Breast epithelium (tissue), 4 donors: ENCODE data around the gene GPR152. TPM values are rescaled to one million over a fixed set of nuclear protein-coding genes. Genes with fewer than 3 reads are reported as not detected.

ENCODE experiments used
- DNase-seq, 2 donors: peaks; one replicate each; pipeline ENCODE4 v3.0.0-alpha.2; 2019; ENCODE audit warnings: low spot score in 2 of 2
- H3K27ac ChIP-seq, 2 donors: fragments of 200-600 bp; sonication (generic) in 1 of 2; one replicate each; pipeline ENCODE4 v1.5.1; 2016 to 2019; ENCODE audit warnings: mild to moderate bottlenecking in 1 of 2
- H3K27me3 ChIP-seq, 2 donors: fragments of 200-600 bp; sonication (generic) in 1 of 2; one replicate each; pipeline versions ENCODE4 v1.5.1 to v1.6.0; 2017 to 2019; ENCODE audit warnings: control low read depth in 1 of 2, mild to moderate bottlenecking in 1 of 2
- H3K36me3 ChIP-seq: fragments of 200-600 bp; one replicate; pipeline ENCODE4 v1.5.1; 2019
- H3K4me1 ChIP-seq, 2 donors: fragments of 200-600 bp; sonication (generic); one replicate each; pipeline ENCODE4 v1.5.1; 2016 to 2019; ENCODE audit warnings: control low read depth in 1 of 2
- H3K4me3 ChIP-seq, 3 donors: fragments of 200-600 bp; sonication (generic); 1 replicate in 2 of 3; 2 replicates in 1 of 3; pipeline ENCODE4 v1.5.1; 2016 to 2019; ENCODE audit warnings: mild to moderate bottlenecking in 3 of 3, moderate library complexity in 2 of 3
- H3K9me3 ChIP-seq, 2 donors: fragments of 200-600 bp; sonication (generic) in 1 of 2; one replicate each; pipeline ENCODE4 v1.5.1; 2016 to 2019; ENCODE audit warnings: control low read depth in 1 of 2
- CTCF ChIP-seq, 3 donors: fragments of 450-650 bp; IDR thresholded peaks; one replicate each; pipeline ENCODE4 v1.5.1; 2016 to 2017; ENCODE audit warnings: antibody characterized with exemption in 3 of 3, mild to moderate bottlenecking in 3 of 3, moderate library complexity in 3 of 3
- POLR2A ChIP-seq: fragments of 450-650 bp; IDR thresholded peaks from one replicate; pipeline ENCODE4 v1.6.1; 2016; ENCODE audit warnings: antibody characterized with exemption, mild to moderate bottlenecking, moderate library complexity
- POLR2AphosphoS5 ChIP-seq, 3 donors: sonication (generic); formaldehyde crosslinking; IDR thresholded peaks; one replicate each; pipeline ENCODE4 v1.6.1; 2017; ENCODE audit warnings: antibody characterized with exemption in 3 of 3
- intact Hi-C: fragments of 100-400 bp; cut with DNase I; formaldehyde crosslinking; loops from one replicate; pipeline ENCODE4 v1.15.1; 2023; ENCODE audit warnings: low total_unique reads
- total RNA-seq, 3 donors: library from RNA; depleted of rRNA; stranded (reverse); fragments of >200 nt; gene quantifications; one replicate each; pipeline ENCODE4 v1.1.0, GENCODE V29; 2016

Gene GPR152
- total RNA-seq, 3 donors from 2014 or later, result not detected

GRCh38 chr11:67465189-67465510 is 12.6 kb upstream of the GPR152 start:
- peak overlapping the region; percentile 95 to 98 for H3K27ac ChIP-seq
- no peak for DNase-seq
- intact Hi-C loops, result no loop called here
- TF ChIP-seq CTCF (IDR thresholded peaks at IDR 0.05) (no peak), POLR2A (no peak), POLR2AphosphoS5 (IDR thresholded peaks at IDR 0.05) (no peak)
- no peaks in the 10 kb centered on the region for H3K36me3 ChIP-seq
- H3K4me3 ChIP-seq, result peak overlapping the region; percentile 50 to 74 (median 54)
- no peaks in the 10 kb centered on the region for H3K9me3 ChIP-seq
- H3K27me3 ChIP-seq, result no peaks in the 10 kb centered on the region
- H3K4me1 ChIP-seq, result peaks cover 5 to 8% of the 10 kb centered on the region in 2 donors

GRCh38 chr11:67464411-67465188 is 12.1 kb upstream of the GPR152 start:
- H3K9me3 ChIP-seq, result no peaks in the 10 kb centered on the region
- TF ChIP-seq POLR2AphosphoS5 (IDR thresholded peaks at IDR 0.05) (peak in 2 of 3 donors; percentile 40 to 55), POLR2A (peak; percentile 26), CTCF (IDR thresholded peaks at IDR 0.05) (no peak)
- intact Hi-C loops, result no loop called here
- H3K36me3 ChIP-seq, result no peaks in the 10 kb centered on the region
- peak overlapping the region; percentile 50 to 74 (median 54) for H3K4me3 ChIP-seq
- H3K27me3 ChIP-seq, result no peaks in the 10 kb centered on the region
- peak; percentile 84 to 92 for DNase-seq
- H3K4me1 ChIP-seq, result peaks cover 5 to 8% of the 10 kb centered on the region in 2 donors
- peak overlapping the region; percentile 95 to 98 for H3K27ac ChIP-seq

- peaks cover 5 to 8% of the 10 kb centered on the region in 2 donors for H3K4me1 ChIP-seq
- no peaks in the 10 kb centered on the region for H3K36me3 ChIP-seq
- H3K27ac ChIP-seq, result peak overlapping the region; percentile 95 to 98
- no peaks in the 10 kb centered on the region for H3K27me3 ChIP-seq
- intact Hi-C loops, result no loop called here
- no peaks in the 10 kb centered on the region for H3K9me3 ChIP-seq
- TF ChIP-seq CTCF (IDR thresholded peaks at IDR 0.05) (no peak), POLR2A (peak; percentile 18), POLR2AphosphoS5 (IDR thresholded peaks at IDR 0.05) (peak in 1 of 3 donors; percentile 40)
- peak overlapping the region; percentile 50 to 74 (median 54) for H3K4me3 ChIP-seq
- DNase-seq, result peak; percentile 83 to 90
Measured at GRCh38 chr11:67463680-67464410, 11.3 kb upstream of the GPR152 start.

- H3K4me3 ChIP-seq, result no peak overlapping the region
- peaks cover 5 to 8% of the 10 kb centered on the region in 2 donors for H3K4me1 ChIP-seq
- TF ChIP-seq POLR2A (no peak), POLR2AphosphoS5 (IDR thresholded peaks at IDR 0.05) (no peak), CTCF (IDR thresholded peaks at IDR 0.05) (no peak)
- no peaks in the 10 kb centered on the region for H3K27me3 ChIP-seq
- no peak for DNase-seq
- no peaks in the 10 kb centered on the region for H3K36me3 ChIP-seq
- intact Hi-C loops, result no loop called here
- no peaks in the 10 kb centered on the region for H3K9me3 ChIP-seq
- peak overlapping the region in 1 of 2 donors; percentile 95 for H3K27ac ChIP-seq
Measured at GRCh38 chr11:67463186-67463585, 10.7 kb upstream of the GPR152 start.

GRCh38 chr11:67458266-67458665 is 5.7 kb upstream of the GPR152 start:
- Histone ChIP-seq H3K4me3 (no peak overlapping the region), H3K4me1 (no peaks in the 10 kb centered on the region), H3K27ac (no peak overlapping the region), H3K9me3 (no peaks in the 10 kb centered on the region), H3K36me3 (no peaks in the 10 kb centered on the region), H3K27me3 (peaks cover 0 to 2% of the 10 kb centered on the region in 2 donors)
- no peak for TF ChIP-seq POLR2AphosphoS5 (IDR thresholded peaks at IDR 0.05)
- no peak for TF ChIP-seq POLR2A
- no peak for TF ChIP-seq CTCF (IDR thresholded peaks at IDR 0.05)
- DNase-seq, result no peak
- intact Hi-C loops, result no loop called here
